ENCODE measurements around the gene KRTAP5-9. TPM values are rescaled to one million over a fixed set of nuclear protein-coding genes. Genes with fewer than 3 reads are reported as not detected.

The KRTAP5-9 gene
- total and polyA plus RNA-seq, 2 experiments from 2014 or later, result 0.24 TPM; not detected in 1

GRCh38 chr11:71525188-71525937 is 22.9 kb upstream of the KRTAP5-9 start:
- no peak for DNase-seq (ENCODE audit: low spot score)
- H3K27me3 Mint-ChIP-seq (ENCODE audit: insufficient read depth, low read depth, poor library complexity), result peaks cover 2% of the 10 kb centered on the region
- no peak overlapping the region for H2AFZ ChIP-seq
- H3K4me2 ChIP-seq, result no peak overlapping the region
- no peaks in the 10 kb centered on the region for H3K79me2 ChIP-seq (replicated peaks; ENCODE audit: insufficient read depth)
- H3F3A ChIP-seq (replicated peaks; ENCODE audit: low read depth), result no peaks in the 10 kb centered on the region
- H3K4me1 Mint-ChIP-seq, result peaks cover 2% of the 10 kb centered on the region; the same call in 1 of the 3 replicates
- H3K27ac Mint-ChIP-seq, result no peak overlapping the region
- no peaks in the 10 kb centered on the region for H3K4me1 ChIP-seq (ENCODE audit: insufficient read depth)
- H3K27me3 ChIP-seq (ENCODE audit: insufficient read depth), result no peaks in the 10 kb centered on the region
- H3K36me3 Mint-ChIP-seq (ENCODE audit: low read depth), result no peaks in the 10 kb centered on the region
- no peak overlapping the region for H3K4me3 Mint-ChIP-seq
- no peak for ATAC-seq
- no peak overlapping the region for H3K4me3 ChIP-seq
- H3K36me3 ChIP-seq (ENCODE audit: insufficient read depth), result no peaks in the 10 kb centered on the region
- H3K9me2 ChIP-seq (ENCODE audit: insufficient read depth), result 0 out of 2 replicates have a peak, but pooled peaks cover 6% of the 10 kb centered on the region
- no peaks in the 10 kb centered on the region; the same call in 2 of the 3 replicates for H3K9me3 Mint-ChIP-seq
- no peaks in the 10 kb centered on the region for H4K20me1 ChIP-seq (replicated peaks; ENCODE audit: insufficient read depth)
- no peak for TF ChIP-seq CTCF (conservative IDR thresholded peaks at IDR 0.05; ENCODE audit: low read depth in 2 of 2)
- TF ChIP-seq CREB1 (CRISPR knock-in tag; IDR thresholded peaks at IDR 0.05; ENCODE audit: low read depth), result no peak
- TF ChIP-seq REST (IDR thresholded peaks at IDR 0.05; ENCODE audit: unreplicated experiment), result no peak
- TF ChIP-seq POLR2AphosphoS5 (IDR thresholded peaks at IDR 0.05; ENCODE audit: low read depth), result no peak
- no peak for TF ChIP-seq ZNF331 (CRISPR knock-in tag; IDR thresholded peaks at IDR 0.05; ENCODE audit: low read depth)
- TF ChIP-seq EZH2 (IDR thresholded peaks at IDR 0.05; ENCODE audit: low read depth, unreplicated experiment), result no peak
- TF ChIP-seq ETS1 (IDR thresholded peaks at IDR 0.05), result no peak
- TF ChIP-seq JUNB (IDR thresholded peaks at IDR 0.05; ENCODE audit: unreplicated experiment), result no peak
- TF ChIP-seq ZNF462 (CRISPR knock-in tag; IDR thresholded peaks at IDR 0.05), result no peak
- H3K27ac ChIP-seq (ENCODE audit: low read depth), result no peak overlapping the region
